ENCODE results near the gene PJA1.
A peak's percentile ranks its signal among the peaks of the same experiment; 100 is the strongest.

The PJA1 gene, protein sequence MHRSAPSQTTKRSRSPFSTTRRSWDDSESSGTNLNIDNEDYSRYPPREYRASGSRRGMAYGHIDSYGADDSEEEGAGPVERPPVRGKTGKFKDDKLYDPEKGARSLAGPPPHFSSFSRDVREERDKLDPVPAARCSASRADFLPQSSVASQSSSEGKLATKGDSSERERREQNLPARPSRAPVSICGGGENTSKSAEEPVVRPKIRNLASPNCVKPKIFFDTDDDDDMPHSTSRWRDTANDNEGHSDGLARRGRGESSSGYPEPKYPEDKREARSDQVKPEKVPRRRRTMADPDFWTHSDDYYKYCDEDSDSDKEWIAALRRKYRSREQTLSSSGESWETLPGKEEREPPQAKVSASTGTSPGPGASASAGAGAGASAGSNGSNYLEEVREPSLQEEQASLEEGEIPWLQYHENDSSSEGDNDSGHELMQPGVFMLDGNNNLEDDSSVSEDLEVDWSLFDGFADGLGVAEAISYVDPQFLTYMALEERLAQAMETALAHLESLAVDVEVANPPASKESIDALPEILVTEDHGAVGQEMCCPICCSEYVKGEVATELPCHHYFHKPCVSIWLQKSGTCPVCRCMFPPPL

GRCh38 chrX:69165087-69165651 is at the start of gene PJA1:
Gene PJA1, minus strand, starts transcription at chrX:69165453. Its CDS starts 2,380 bp downstream, at chrX:69163073.
- peak; percentile 18 for DNase-seq (ENCODE audit: low read depth, low spot score)

DNA sequence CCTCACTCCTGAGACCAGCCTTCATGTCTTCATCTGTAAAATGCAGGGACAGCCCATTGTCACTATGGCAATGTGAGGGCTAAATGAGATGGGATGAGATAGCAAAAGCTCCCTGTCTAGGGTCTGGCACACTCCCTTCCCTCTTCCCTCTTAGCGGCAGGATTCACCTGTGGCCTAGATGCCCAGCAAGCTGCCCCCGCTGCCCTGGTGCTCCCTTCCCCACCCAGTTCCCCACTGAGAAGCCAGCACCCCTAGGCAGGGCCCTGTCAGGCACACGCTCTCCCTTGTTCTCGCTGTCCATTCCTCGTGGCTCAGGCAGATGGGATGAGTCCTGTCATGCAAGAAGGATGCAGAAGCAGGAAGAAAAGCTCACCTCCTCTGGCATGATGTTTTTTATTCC is 49.2 kb upstream of the PJA1 start:
- DNase-seq (ENCODE audit: low read depth, low spot score), result no peak

DNA sequence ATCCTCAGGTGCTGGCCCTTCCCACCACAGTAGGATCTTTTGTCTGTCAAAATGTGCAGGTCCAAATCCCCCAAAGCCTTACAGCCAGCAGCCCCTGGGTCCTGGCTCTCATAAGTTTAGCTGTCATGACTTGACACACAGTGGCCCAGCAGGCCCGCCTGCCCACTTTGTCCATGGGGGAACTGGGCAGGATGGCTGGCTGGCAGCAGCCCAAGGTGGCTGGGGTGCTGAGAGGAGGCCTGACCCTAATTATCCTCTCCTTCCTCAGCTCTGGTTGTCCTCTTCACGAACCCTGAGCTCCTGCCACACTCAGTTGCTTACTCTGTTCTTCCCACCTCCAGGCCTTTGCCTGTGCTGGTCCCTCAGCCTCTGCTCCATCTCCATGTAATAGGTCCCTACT is 46.4 kb upstream of the PJA1 start:
- no peak for DNase-seq (ENCODE audit: low read depth, low spot score)

GRCh38 chrX:69210581-69210980 is 45.3 kb upstream of the PJA1 start:
- no peak for DNase-seq (ENCODE audit: low read depth, low spot score)

DNA sequence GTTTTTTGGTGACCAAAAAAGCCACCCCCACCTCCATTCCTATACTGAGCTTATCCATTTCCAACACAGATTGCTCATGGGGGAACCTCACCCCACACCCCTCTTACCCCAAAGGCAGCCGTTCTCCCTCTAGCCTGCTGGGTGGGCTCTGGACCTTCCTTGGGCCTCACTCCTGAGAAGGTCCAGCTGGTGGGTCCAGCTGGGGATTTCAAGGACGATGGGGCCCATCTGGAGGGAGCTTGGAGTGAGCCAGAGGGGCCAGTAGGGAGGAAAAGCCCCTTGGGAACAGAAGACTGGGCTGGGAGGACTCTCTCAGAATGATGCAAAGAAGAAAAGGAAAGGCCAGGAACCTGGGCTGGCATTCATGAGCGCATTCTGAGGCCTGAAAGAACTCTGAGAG is 42.0 kb upstream of the PJA1 start:
- no peak for DNase-seq (ENCODE audit: low read depth, low spot score)

GRCh38 chrX:69203638-69204037 is 38.4 kb upstream of the PJA1 start:
- DNase-seq (ENCODE audit: low read depth, low spot score), result no peak

DNA sequence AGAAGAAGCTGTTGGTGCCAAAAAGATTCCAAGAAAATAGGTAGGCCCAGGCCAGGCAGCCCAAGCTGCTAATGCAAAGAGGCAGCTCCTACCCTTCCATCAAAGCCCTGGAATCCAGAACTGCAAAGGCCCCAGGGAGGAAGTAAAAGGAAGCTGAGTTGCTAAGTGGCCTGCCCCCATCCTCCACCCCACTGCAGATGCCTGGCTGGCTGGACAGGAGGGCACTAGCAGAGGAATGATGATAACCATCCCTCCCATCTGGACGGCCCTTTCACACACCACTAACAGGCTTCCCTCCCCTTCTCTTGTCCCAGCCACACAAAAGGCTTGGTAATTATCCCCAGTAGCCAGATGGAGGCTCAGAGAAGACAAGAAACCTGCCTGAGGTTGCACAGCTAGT is 32.4 kb upstream of the PJA1 start:
- DNase-seq (ENCODE audit: low read depth, low spot score), result no peak

DNA sequence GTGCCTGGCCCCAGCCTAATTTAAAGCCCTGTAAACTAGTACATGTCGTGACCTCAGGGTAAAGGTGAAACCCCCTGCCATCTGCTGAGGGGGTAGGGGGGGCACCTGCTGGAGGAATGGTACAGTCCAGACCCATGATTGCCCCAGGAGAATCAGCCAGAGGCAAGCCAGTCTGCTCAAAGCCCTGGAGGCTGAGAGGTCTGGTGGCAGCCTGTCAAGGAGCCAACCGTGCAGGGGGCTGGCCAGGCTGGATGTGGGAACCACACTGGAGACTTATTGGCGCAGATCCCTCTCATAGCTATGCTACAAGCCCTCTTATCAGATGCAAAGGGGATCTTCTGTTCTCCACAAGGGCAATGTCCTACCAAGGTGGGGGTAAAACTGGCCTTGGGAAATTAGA is 31.4 kb upstream of the PJA1 start:
- no peak for DNase-seq (ENCODE audit: low read depth, low spot score)

DNA sequence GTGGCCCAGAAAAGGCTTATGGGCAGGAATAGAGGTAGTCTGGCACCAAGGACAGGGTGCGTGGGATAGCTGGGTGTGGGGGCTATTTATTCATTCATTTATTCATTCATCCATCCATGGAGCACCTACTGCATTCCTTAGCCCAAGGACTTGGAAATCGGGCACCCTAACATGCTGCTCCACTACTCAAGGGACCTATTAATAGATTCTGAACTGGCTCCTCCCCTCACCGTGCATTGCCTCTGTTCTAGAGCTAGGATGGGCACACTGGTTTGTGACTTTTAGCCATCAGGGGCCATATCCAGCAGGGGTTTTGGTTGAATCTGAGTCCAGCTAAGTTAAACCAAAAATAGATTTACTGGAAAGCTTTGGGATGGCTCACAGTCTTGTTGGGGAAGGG is 30.6 kb upstream of the PJA1 start:
- no peak for DNase-seq (ENCODE audit: low read depth, low spot score)

DNA sequence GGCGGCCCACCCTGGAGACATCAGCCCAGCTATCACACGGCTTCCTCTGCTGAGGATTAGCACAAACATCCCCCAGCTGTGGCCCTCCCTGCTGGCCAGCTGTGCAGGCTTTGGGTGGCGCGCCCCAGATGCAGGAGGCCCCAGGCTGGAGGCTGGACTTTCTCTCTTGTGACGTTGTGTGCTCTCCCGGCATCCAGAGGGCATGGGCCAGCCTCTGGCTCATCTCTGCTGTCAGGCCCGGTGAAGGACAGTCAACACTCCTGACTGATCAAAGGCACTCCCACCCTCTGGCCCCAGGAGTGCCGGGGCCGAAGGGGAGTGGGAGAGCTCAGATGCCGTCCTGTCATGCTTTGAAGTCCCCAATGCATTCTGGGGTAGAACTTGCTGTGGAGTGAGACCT is 29.9 kb upstream of the PJA1 start:
- no peak for DNase-seq (ENCODE audit: low read depth, low spot score)

- no peak for DNase-seq (ENCODE audit: low read depth, low spot score)
Observed at GRCh38 chrX:69192603-69193002, 27.4 kb upstream of the PJA1 start.

- DNase-seq (ENCODE audit: low read depth, low spot score), result no peak
Observed at GRCh38 chrX:69189576-69190371, 24.5 kb upstream of the PJA1 start.

DNA sequence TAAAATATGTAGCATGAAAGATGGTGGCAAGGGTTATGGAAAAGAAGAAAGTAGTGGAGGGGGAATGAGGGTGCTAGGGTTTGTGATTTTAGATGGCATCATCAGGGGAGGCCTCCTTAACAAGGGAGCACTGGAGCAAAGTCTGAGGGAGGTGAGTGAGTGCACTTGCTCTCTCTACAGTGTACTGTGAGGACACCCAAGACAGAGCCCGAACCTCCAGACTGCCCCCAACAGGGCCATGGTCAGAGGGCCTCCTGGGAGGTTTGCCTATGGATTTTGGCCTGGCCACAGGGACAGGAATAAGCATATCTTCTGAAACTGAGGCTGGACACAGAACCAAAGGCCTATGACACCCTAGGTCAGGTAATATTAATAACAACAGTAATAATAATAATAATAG is 21.4 kb upstream of the PJA1 start:
- DNase-seq (ENCODE audit: low read depth, low spot score), result no peak

- DNase-seq (ENCODE audit: low read depth, low spot score), result no peak
Observed at GRCh38 chrX:69185886-69186285, 20.6 kb upstream of the PJA1 start.

DNA sequence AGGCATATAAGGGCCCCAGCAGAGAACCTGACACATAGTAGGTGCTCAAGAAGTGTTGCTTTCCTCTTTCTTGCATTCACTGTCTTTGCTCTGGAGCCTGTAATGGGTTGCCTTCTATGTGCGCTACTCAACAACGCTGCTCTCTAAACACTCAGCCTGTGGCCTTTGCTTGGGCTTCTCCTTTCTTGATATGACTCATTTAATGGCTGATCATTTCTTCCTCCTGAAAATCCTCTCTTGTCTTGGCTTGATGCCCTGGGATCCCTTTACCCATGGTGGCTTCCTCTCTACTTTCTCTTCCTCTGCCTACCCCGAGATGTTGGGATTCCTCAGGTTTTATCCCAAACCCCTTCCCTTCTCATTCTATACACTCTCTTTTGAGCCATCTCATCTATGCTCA is 19.9 kb upstream of the PJA1 start:
- DNase-seq (ENCODE audit: low read depth, low spot score), result no peak

DNA sequence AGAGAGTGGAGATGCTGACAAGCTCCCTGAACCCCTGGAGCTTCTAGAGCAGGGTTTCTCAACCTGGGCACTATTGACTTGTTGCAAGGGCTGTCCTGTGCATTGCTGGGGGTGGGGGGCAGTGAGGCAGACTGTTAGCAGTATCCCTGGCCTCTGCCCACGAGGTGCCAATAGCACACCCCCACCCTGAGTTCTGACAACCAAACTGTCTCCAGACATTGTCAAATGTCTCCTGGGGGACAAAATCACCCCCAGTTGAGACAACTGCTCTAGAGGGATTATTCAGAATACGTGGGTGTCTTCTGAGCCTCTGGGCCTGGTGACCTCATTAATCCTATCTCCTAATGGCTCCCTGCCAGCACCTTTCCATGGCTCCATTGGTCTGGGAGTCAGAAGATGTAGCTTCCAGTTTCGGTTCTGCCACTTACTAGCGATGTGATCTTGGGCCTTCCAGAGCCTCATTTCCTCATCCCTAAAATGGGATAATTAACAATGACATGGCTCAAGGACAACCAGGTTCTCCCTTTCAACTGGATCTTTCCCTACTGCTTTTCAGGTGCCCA is 17.6 kb upstream of the PJA1 start:
- DNase-seq (ENCODE audit: low read depth, low spot score), result no peak

DNA sequence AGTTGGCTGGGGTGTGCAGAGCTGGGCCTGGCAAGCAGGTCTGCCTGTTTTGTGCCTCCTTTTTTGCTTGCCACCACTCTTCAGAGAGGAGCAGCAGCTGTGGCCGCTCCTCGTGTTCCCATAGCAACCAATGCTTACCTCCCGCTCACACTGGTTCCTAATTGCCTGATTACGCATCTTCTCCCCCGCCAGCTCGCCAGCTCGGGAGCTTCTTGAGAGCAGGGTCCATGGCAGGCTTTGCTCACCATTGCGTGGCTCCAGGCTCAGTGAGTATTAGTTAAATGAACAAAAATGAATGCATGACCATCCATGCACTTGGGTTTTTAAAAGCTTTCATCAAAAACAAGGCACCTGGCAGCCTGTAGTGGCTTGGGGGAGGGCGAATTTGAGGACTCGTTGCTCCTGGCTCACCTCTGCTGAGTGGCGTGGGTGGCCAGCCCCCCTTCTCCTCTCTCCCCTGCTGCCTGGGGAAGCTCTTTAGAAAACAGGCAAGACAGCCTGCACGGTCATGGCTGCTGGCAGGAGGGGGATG is 14.2 kb upstream of the PJA1 start:
- DNase-seq (ENCODE audit: low read depth, low spot score), result no peak

DNA sequence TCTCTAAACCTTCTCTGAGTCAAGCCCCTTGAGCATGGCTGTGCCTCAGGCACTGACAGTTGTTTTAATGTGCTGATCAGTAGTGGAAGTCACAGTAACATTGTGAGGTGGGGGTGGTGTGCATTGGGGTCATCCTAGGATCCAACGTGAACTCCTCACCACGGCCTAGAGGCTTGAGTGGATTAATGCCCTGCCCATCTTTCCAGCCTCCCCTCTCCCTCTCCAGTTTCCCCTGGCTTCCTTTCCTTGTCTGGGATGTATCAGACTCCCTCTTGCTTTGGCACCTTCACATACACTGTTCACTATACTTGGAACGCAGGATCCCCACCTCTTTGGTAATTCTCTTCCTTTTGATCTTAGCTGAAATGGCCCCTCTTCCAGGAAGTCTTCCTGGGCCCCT is 13.3 kb upstream of the PJA1 start:
- DNase-seq (ENCODE audit: low read depth, low spot score), result no peak

DNA sequence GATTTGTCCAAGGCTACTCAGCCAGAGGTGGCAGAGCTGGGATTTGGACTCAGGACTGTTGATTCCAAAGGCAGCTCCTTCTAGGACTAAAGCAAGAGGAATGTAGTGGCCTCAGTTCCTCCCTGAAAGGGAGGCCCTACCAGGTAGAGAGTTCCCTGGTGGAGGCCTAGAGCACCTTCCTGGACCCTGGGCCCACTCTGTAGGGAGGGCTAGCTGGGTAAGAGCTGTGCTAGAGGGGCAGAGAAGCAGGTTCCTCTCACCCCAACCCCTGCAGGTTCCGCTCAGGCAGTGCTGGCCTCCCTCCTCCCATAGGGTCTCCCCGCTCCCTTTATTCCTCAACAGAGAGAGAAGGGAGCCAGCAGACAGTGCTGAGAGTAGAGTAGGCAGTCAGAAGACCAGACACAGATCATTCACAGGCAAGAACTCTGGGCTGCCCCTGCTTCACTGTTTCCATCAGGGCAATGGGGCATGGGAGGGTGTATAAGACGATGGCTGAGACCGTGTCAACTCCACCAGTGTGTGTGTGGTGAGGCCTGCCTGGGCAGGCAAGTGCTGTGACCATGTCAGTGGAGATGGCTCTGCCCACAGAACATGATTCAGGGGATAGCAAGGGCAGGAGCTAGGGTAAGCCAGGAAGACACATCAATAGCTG is 12.4 kb upstream of the PJA1 start:
- DNase-seq (ENCODE audit: low read depth, low spot score), result no peak

GRCh38 chrX:69176053-69176452 is 10.8 kb upstream of the PJA1 start:
- no peak for DNase-seq (ENCODE audit: low read depth, low spot score)

DNA sequence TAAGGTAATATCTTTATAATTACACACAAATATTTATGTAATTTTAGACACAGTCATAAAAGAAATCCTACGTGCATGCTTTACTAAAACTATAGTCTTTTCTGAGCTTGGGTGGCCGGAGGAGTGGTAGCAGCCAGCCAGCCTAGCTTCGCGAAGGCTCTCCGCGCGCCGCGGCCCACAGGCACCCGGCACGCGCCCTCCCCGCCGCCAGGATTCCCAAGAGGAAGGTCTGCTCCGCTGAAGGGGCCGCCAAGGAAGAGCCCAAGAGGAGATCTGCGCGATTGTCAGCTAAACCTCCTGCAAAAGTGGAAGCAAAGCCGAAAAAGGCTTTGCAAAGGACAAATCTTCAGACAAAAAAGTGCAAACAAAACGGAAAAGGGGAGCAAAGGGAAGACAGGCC is 8.7 kb upstream of the PJA1 start:
- no peak for DNase-seq (ENCODE audit: low read depth, low spot score)

Data from smooth muscle cell of the brain vasculature (primary cell).